Measurements from ENCODE around the gene COX6B1.

DNA sequence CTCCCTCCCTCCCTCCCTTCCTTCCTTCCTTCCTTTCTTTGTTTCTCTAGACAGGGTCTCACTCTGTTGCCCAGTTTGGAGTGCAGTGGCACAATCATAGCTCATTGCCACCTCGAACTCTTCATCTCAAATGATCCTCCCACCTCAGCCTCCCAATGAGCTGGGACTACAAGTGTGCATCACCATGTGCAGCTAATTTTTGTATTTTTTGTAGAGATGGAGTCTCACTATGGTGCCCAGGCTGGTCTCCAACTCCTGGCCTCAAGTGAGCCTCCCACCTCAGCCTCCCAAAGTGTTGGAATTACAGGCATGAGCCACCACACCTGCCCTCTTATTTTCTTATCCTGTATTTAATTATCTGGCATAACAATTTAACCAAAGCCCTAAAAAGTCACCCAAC is 22.6 kb downstream of the COX6B1 start:
- TF ChIP-seq, protein P1, sequence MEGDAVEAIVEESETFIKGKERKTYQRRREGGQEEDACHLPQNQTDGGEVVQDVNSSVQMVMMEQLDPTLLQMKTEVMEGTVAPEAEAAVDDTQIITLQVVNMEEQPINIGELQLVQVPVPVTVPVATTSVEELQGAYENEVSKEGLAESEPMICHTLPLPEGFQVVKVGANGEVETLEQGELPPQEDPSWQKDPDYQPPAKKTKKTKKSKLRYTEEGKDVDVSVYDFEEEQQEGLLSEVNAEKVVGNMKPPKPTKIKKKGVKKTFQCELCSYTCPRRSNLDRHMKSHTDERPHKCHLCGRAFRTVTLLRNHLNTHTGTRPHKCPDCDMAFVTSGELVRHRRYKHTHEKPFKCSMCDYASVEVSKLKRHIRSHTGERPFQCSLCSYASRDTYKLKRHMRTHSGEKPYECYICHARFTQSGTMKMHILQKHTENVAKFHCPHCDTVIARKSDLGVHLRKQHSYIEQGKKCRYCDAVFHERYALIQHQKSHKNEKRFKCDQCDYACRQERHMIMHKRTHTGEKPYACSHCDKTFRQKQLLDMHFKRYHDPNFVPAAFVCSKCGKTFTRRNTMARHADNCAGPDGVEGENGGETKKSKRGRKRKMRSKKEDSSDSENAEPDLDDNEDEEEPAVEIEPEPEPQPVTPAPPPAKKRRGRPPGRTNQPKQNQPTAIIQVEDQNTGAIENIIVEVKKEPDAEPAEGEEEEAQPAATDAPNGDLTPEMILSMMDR (conservative IDR thresholded peaks at IDR 0.05 in 1 of 2, IDR thresholded peaks at IDR 0.05 in 1 of 2; ENCODE audit: extremely low read depth in 1 of 2, insufficient read depth in 1 of 2, low read depth in 1 of 2, low read length in 2 of 2) = no peak
- no peak for TF ChIP-seq EZH2 (IDR thresholded peaks at IDR 0.05; ENCODE audit: borderline replicate concordance, low read length)
